Measurements from ENCODE around the gene CORIN.

DNA sequence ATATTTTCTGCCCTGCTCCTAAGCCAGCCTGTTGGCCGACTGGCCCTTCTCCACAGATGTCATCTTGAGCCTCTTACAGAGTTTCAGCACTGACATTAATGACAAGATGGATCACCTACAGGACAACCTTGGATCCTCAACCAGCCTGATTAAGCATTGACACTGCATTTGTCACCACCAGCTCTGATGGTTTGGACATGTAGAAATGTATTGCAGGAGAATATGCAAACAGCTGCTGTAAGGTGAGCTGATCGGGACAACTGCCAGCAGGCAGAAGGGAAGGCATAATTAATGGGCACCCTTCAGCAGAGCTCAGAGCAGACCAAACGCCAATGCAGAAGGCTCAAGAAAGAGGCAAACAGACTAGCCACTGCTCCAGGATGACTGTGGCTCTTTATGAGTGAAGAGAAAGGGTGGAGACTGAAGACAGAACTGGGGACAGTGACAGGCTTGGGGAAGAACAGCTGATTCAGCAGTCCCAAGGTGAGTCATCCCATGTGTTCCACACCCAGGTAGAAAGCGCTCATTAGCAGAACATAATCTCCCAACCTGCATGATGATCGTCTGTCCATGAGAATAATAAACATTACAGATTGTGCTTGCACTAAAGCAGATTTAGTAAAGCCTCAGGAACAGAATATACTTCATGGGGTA is 6.7 kb downstream of the CORIN start:
- TF ChIP-seq TAF1 (IDR thresholded peaks at IDR 0.05; ENCODE audit: low read depth, low read length) (no peak), POLR2A (IDR thresholded peaks at IDR 0.05; ENCODE audit: low read depth, low read length) (no peak), POLR2AphosphoS5 (IDR thresholded peaks at IDR 0.05; ENCODE audit: low read depth, low read length) (no peak)

Measured in GM12891 (cell line).